ENCODE results near the gene PKHD1. TPM values are rescaled to one million over a fixed set of nuclear protein-coding genes. Genes with fewer than 3 reads are reported as not detected.

The PKHD1 gene
- total and polyA plus RNA-seq, 2 of the 8 experiments (the other 6 are each of a cell fraction or from before 2014, with no cell fraction given), result 0.06 to 0.09 TPM

DNA sequence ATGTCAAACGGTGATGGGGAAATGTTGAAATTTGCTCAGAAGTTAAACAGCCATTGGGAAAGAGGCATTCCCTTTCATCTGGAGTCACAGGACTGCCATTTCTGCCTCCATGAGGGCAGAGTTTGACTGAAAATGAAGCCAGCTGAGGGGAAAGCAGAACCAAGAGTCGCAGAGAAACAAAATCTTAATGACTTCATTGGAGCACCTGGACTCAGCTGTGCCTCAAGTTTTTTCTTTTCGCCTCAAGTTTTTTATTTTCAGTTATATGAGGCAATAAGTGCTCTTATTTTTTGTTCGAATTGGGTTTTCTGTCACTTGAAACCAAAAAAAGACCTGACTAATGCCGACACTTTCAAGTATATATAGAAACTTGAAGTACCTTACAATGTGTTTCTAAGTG lies 161.3 kb downstream of the PKHD1 start:
- ChIA-PET CTCF (ENCODE audit: partially characterized antibody) (interaction anchor here (1.4 to 1.7 kb wide), 2 partner anchors 8 to 71 kb away, joined by 4 read pairs; no protein-coding TSS in a partner anchor), POLR2A (ENCODE audit: partially characterized antibody) (no interaction called here)
- H3K4me1 ChIP-seq (replicated peaks in 1 of 4; ENCODE audit: control insufficient read depth in 3 of 4, insufficient read depth in 4 of 4, low read length in 3 of 4), result peaks cover 0 to 5% (median 0%) of the 10 kb centered on the region in 4 experiments; a peak in 1 of 7 replicates
- no peaks in the 10 kb centered on the region for H3K27me3 ChIP-seq (replicated peaks in 1 of 4; ENCODE audit: control insufficient read depth in 3 of 4, extremely low read depth in 1 of 4, insufficient read depth in 3 of 4, low read length in 3 of 4)
- no peak for DNase-seq (ENCODE audit: low read depth in 1 of 2, low spot score in 2 of 2)
- no peak overlapping the region for H4K5ac ChIP-seq (ENCODE audit: insufficient read length, low read depth, low read length)
- no peak for FAIRE-seq
- H3K9ac ChIP-seq (replicated peaks in 1 of 4; ENCODE audit: extremely low read depth in 1 of 4, low read depth in 3 of 4, low read length in 3 of 4), result no peak overlapping the region
- H3K79me1 ChIP-seq (ENCODE audit: low read depth, low read length), result no peaks in the 10 kb centered on the region
- H3K4me3 ChIP-seq (ENCODE audit: extremely low read depth in 1 of 4, insufficient read depth in 2 of 4, low read depth in 3 of 4, low read length in 4 of 4), result no peak overlapping the region
- H3K18ac ChIP-seq (ENCODE audit: extremely low read depth, low read length), result no peak overlapping the region
- H4K8ac ChIP-seq (ENCODE audit: extremely low read depth, insufficient read depth, low read length), result no peak overlapping the region
- no peaks in the 10 kb centered on the region for H3K36me3 ChIP-seq (ENCODE audit: control insufficient read depth in 2 of 4, insufficient read depth in 4 of 4, low read length in 3 of 4)
- no peak overlapping the region for H2BK120ac ChIP-seq (replicated peaks; ENCODE audit: low read depth, low read length)
- 79% methylated on average over 5 of the region's 5 CpGs; no CpG with 5 or more reads in 1 of the 2 experiments for WGBS, 2 experiments (ENCODE audit: extremely low coverage in 1 of 2, insufficient coverage in 1 of 2, insufficient read length in 1 of 2, insufficient replicate concordance in 2 of 2, low coverage in 1 of 2, low lambda C conversion rate in 2 of 2, missing lambda C conversion rate in 1 of 2)
- H3K9me3 ChIP-seq (ENCODE audit: insufficient read depth in 2 of 2, low read depth in 1 of 2, low read length in 1 of 2), result peaks cover 7 to 11% of the 10 kb centered on the region in 2 experiments
- no peak overlapping the region for H2AFZ ChIP-seq (ENCODE audit: low read length)
- H3K27ac ChIP-seq (ENCODE audit: low read depth, low read length), result no peak overlapping the region
- no peak overlapping the region for H2BK20ac ChIP-seq (ENCODE audit: low read length)
- H3K79me2 ChIP-seq (ENCODE audit: control insufficient read depth in 1 of 2, insufficient read depth in 2 of 2, low read length in 2 of 2), result no peaks in the 10 kb centered on the region
- H3K56ac ChIP-seq (replicated peaks; ENCODE audit: insufficient read length, low read depth, low read length), result no peak overlapping the region
- no peak overlapping the region for H2BK12ac ChIP-seq (ENCODE audit: low read depth, low read length)
- no peak overlapping the region for H2BK15ac ChIP-seq (ENCODE audit: low read length)
- no peaks in the 10 kb centered on the region for H4K20me1 ChIP-seq (replicated peaks in 1 of 2; ENCODE audit: control insufficient read depth in 1 of 2, insufficient read depth in 2 of 2, low read length in 2 of 2)
- no peak overlapping the region for H2AK5ac ChIP-seq (ENCODE audit: low read depth, low read length)
- no peak overlapping the region for H3K4ac ChIP-seq (replicated peaks; ENCODE audit: insufficient read length, low read depth, low read length)
- H2BK5ac ChIP-seq (ENCODE audit: low read depth, low read length), result no peak overlapping the region
- no peak overlapping the region for H3K23ac ChIP-seq (ENCODE audit: insufficient read length)
- no peaks in the 10 kb centered on the region; the same call in 1 of the 2 replicates for H3K23me2 ChIP-seq (ENCODE audit: low read depth, low read length)
- no peak overlapping the region for H4K91ac ChIP-seq (replicated peaks; ENCODE audit: insufficient read length, low read length)
- H3K4me2 ChIP-seq (ENCODE audit: insufficient read depth in 1 of 2, low read depth in 2 of 2, low read length in 2 of 2), result no peak overlapping the region
- no peak overlapping the region for H3K14ac ChIP-seq (ENCODE audit: insufficient read length)
- no peak for TF ChIP-seq SIX5 (IDR thresholded peaks at IDR 0.05; ENCODE audit: low read depth, low read length)
- TF ChIP-seq FOSL1 (IDR thresholded peaks at IDR 0.05; ENCODE audit: insufficient read depth, low read depth, low read length), result no peak
- TF ChIP-seq POU5F1 (IDR thresholded peaks at IDR 0.05; ENCODE audit: low read depth, low read length), result no peak
- TF ChIP-seq ASH2L (IDR thresholded peaks at IDR 0.05; ENCODE audit: low read length), result no peak
- TF ChIP-seq KDM5A (IDR thresholded peaks at IDR 0.05; ENCODE audit: low read length), result no peak

Measured in H1 (cell line).